Astrocyte (in vitro differentiated cells and primary cell): ENCODE measurements around the gene UCP2. TPM values are rescaled to one million over a fixed set of nuclear protein-coding genes. Genes with fewer than 3 reads are reported as not detected.

Experiments
- DNase-seq: peaks from one replicate; pipeline ENCODE4 v3.0.0-alpha.2; 2010; ENCODE audit warnings: low read depth
- FAIRE-seq: peaks from 2 replicates; lab custom pipeline; 2011; peaks lifted over from hg19 to GRCh38; lab: Jason Lieb, UNC
- H2AFZ ChIP-seq: 2 replicates; pipeline ENCODE4 v1.6.0; 2012; ENCODE audit warnings: low read depth, low read length, inconsistent platforms
- H3K27ac ChIP-seq: 2 replicates; pipeline ENCODE4 v1.5.1; 2011; ENCODE audit warnings: low read depth, low read length, inconsistent platforms
- H3K27me3 ChIP-seq: 2 replicates; pipeline ENCODE4 v1.6.0; 2011; ENCODE audit warnings: low read length, inconsistent platforms; ENCODE audit not compliant: insufficient read depth
- H3K36me3 ChIP-seq: 2 replicates; pipeline ENCODE4 v1.5.1; 2011; ENCODE audit warnings: low read length, inconsistent platforms; ENCODE audit not compliant: insufficient read depth
- H3K4me1 ChIP-seq: 2 replicates; pipeline ENCODE4 v1.5.1; 2011; ENCODE audit warnings: low read length, inconsistent platforms; ENCODE audit not compliant: insufficient read depth
- H3K4me2 ChIP-seq: 2 replicates; pipeline ENCODE4 v1.6.0; 2012; ENCODE audit warnings: low read length, inconsistent platforms
- H3K4me3 ChIP-seq: 2 replicates; pipeline ENCODE4 v1.5.1; 2011; ENCODE audit warnings: low read depth, mild to moderate bottlenecking, low read length, inconsistent platforms; ENCODE audit not compliant: insufficient read depth
- H3K79me2 ChIP-seq: 2 replicates; pipeline ENCODE4 v1.6.0; 2012; ENCODE audit warnings: mild to moderate bottlenecking, low read length, inconsistent platforms; ENCODE audit not compliant: insufficient read depth
- H3K9ac ChIP-seq: 2 replicates; pipeline ENCODE4 v1.6.0; 2012; ENCODE audit warnings: mild to moderate bottlenecking, low read length, inconsistent platforms
- H3K9me3 ChIP-seq: 2 replicates; pipeline ENCODE4 v1.5.1; 2012; ENCODE audit warnings: low read depth, mild to moderate bottlenecking, low read length, inconsistent platforms; ENCODE audit not compliant: insufficient read depth
- H4K20me1 ChIP-seq: 2 replicates; pipeline ENCODE4 v1.6.0; 2012; ENCODE audit warnings: low read length, inconsistent platforms; ENCODE audit not compliant: insufficient read depth
- H3K27ac Mint-ChIP-seq: one replicate; pipeline ENCODE4 v1.8.0; 2021; ENCODE audit warnings: mild to moderate bottlenecking, mixed read lengths; ENCODE audit not compliant: unreplicated experiment
- H3K27me3 Mint-ChIP-seq: one replicate; pipeline ENCODE4 v1.8.0; 2021; ENCODE audit warnings: low read depth, mixed read lengths; ENCODE audit not compliant: unreplicated experiment
- H3K36me3 Mint-ChIP-seq: one replicate; pipeline ENCODE4 v1.8.0; 2021; ENCODE audit warnings: low read depth, mixed read lengths; ENCODE audit not compliant: unreplicated experiment
- H3K4me1 Mint-ChIP-seq: one replicate; pipeline ENCODE4 v1.8.0; 2021; ENCODE audit warnings: low read depth, mixed read lengths; ENCODE audit not compliant: unreplicated experiment
- H3K4me3 Mint-ChIP-seq: one replicate; pipeline ENCODE4 v1.8.0; 2021; ENCODE audit warnings: mild to moderate bottlenecking, moderate library complexity, mixed read lengths; ENCODE audit not compliant: unreplicated experiment
- H3K9me3 Mint-ChIP-seq: one replicate; pipeline ENCODE4 v1.8.0; 2021; ENCODE audit warnings: mild to moderate bottlenecking, mixed read lengths; ENCODE audit not compliant: unreplicated experiment
- EZH2 ChIP-seq: IDR thresholded peaks from 2 replicates; pipeline ENCODE4 v1.6.1; 2012; ENCODE audit warnings: mild to moderate bottlenecking, low read length, inconsistent platforms; ENCODE audit not compliant: insufficient read depth
- total RNA-seq: library from RNA; stranded (reverse); gene quantifications from 2 replicates; pipeline ENCODE4 v1.2.1, GENCODE V29; 2021
- TF ChIP-seq, protein P1 (sequence below): IDR thresholded peaks from 2 replicates; pipeline ENCODE4 v1.5.1; 2011; ENCODE audit warnings: low read depth, mild to moderate bottlenecking, inconsistent platforms, low read length, moderate library complexity; ENCODE audit not compliant: insufficient read depth

The UCP2 gene
- total RNA-seq, 1 donor from 2014 or later, result 83.0 TPM

DNA sequence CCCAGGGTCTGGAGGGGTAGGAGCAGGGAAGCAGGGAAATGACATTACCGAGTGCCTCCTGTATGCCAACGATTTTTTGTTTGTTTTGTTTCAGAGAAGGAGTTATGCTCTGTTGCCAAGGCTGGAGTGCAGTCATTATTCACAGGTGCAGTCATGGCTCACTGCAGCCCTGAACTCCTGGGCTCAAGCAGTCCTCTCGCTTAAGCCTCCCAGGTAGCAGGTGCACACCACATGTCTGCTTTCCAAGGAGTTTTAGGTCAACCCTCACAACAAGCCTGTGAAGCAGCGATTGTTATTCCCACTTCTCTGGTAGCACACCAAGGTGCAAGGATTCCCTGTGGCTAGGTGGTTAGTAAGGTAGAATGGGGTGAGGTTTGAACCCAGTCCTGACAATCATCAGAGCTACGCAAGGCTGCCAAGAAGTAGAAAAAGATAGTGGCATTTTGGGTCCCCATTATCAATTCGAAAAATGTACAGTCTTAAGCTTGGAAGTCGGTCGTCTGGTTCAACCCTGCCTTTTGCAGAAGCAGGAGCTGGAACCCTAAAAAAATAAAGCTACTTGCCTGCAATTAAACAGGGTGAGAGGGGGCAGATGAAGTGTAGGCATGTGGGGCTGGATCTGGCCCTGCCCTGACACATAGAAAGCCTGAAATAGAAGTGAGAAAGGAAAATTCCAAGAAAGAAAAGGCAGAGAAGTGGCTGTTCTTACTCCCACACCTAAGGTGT is 17.1 kb upstream of the UCP2 start:
- H3K4me3 ChIP-seq, result no peak overlapping the region
- peaks cover 19% of the 10 kb centered on the region for H3K36me3 Mint-ChIP-seq
- H3K27me3 Mint-ChIP-seq, result no peaks in the 10 kb centered on the region
- DNase-seq (no peak), FAIRE-seq (no peak)
- no peaks in the 10 kb centered on the region for H3K27me3 ChIP-seq
- H3K4me2 ChIP-seq, result no peak overlapping the region
- no peaks in the 10 kb centered on the region for H3K9me3 Mint-ChIP-seq
- no peaks in the 10 kb centered on the region for H3K9me3 ChIP-seq
- no peaks in the 10 kb centered on the region for H4K20me1 ChIP-seq
- H3K4me1 Mint-ChIP-seq, result no peaks in the 10 kb centered on the region
- H3K36me3 ChIP-seq, result no peaks in the 10 kb centered on the region
- H3K27ac ChIP-seq, result no peak overlapping the region
- H3K9ac ChIP-seq, result no peak overlapping the region
- TF ChIP-seq EZH2, result no peak
- TF ChIP-seq, protein P1, sequence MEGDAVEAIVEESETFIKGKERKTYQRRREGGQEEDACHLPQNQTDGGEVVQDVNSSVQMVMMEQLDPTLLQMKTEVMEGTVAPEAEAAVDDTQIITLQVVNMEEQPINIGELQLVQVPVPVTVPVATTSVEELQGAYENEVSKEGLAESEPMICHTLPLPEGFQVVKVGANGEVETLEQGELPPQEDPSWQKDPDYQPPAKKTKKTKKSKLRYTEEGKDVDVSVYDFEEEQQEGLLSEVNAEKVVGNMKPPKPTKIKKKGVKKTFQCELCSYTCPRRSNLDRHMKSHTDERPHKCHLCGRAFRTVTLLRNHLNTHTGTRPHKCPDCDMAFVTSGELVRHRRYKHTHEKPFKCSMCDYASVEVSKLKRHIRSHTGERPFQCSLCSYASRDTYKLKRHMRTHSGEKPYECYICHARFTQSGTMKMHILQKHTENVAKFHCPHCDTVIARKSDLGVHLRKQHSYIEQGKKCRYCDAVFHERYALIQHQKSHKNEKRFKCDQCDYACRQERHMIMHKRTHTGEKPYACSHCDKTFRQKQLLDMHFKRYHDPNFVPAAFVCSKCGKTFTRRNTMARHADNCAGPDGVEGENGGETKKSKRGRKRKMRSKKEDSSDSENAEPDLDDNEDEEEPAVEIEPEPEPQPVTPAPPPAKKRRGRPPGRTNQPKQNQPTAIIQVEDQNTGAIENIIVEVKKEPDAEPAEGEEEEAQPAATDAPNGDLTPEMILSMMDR, result no peak
- no peaks in the 10 kb centered on the region for H3K4me1 ChIP-seq
- no peak overlapping the region for H3K27ac Mint-ChIP-seq
- H3K79me2 ChIP-seq, result no peaks in the 10 kb centered on the region
- no peak overlapping the region for H2AFZ ChIP-seq
- H3K4me3 Mint-ChIP-seq, result no peak overlapping the region

DNA sequence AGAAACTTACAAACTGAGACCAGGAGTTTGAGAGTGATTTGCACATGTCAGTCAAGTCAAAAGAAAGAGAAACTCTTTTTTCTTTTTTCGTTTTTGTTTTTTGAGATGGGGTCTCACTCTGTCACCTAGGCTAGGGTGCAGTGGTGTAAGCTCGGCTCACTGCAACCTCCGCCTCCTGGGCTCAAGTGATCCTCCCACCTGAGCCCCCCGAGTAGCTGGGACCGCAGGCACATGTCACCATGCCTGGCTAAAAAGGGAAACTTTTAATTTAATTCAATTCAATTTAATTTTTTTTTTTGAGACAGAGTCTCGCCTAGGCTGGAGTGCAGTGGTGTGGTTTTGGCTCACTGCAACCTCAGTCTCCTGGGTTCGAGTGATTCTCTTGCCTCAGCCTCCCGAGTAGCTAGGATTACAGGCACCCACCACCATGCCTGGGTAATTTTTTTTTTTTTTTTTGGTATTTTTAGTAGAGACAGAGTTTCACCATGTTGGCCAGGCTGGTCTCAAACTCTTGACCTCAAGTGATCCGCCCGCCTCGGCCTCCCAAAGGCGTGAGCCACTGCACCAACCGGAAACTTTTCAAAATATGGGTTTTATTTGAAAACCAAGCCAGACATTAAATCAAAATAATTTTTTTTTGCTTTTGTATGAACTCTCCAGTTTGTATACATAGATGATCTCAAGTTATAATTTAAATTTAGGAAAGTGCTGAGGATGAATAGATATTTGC is 16.4 kb upstream of the UCP2 start:
- H2AFZ ChIP-seq, result no peak overlapping the region
- Mint-ChIP-seq H3K4me3 (no peak overlapping the region), H3K27me3 (no peaks in the 10 kb centered on the region), H3K36me3 (peaks cover 19% of the 10 kb centered on the region), H3K27ac (no peak overlapping the region), H3K9me3 (no peaks in the 10 kb centered on the region), H3K4me1 (no peaks in the 10 kb centered on the region)
- no peaks in the 10 kb centered on the region for H4K20me1 ChIP-seq
- H3K36me3 ChIP-seq, result no peaks in the 10 kb centered on the region
- H3K4me3 ChIP-seq, result no peak overlapping the region
- no peaks in the 10 kb centered on the region for H3K9me3 ChIP-seq
- no peak overlapping the region for H3K4me2 ChIP-seq
- no peak for DNase-seq
- H3K9ac ChIP-seq, result no peak overlapping the region
- TF ChIP-seq, protein P1, result no peak
- TF ChIP-seq EZH2, result no peak
- no peak for FAIRE-seq
- no peaks in the 10 kb centered on the region for H3K79me2 ChIP-seq
- no peaks in the 10 kb centered on the region for H3K4me1 ChIP-seq
- H3K27ac ChIP-seq, result no peak overlapping the region
- H3K27me3 ChIP-seq, result no peaks in the 10 kb centered on the region
